AG04450 (cell line): ENCODE measurements around the gene LAG3. TPM values are rescaled to one million over a fixed set of nuclear protein-coding genes. Genes with fewer than 3 reads are reported as not detected.

Experiments
- CTCF ChIA-PET: fragments of 300-600, 350-600 bp; formaldehyde crosslinking; extraction: SDS; loops from one replicate; lab custom pipeline; 2022; ENCODE audit warnings: antibody characterized with exemption, inconsistent platforms; lab: Charles Lee
- POLR2A ChIA-PET: fragments of 350-600 bp; formaldehyde crosslinking; extraction: SDS; loops from one replicate; lab custom pipeline; 2021; ENCODE audit warnings: antibody characterized with exemption, inconsistent platforms; lab: Yijun Ruan, JAX
- DNase-seq: peaks from one replicate; pipeline ENCODE4 v3.0.0-alpha.2; 2011; ENCODE audit warnings: low read depth, low spot score
- H3K27ac ChIP-seq: one replicate; pipeline ENCODE4 v1.5.1; 2012; ENCODE audit warnings: low read depth, low read length, control low read depth
- H3K27me3 ChIP-seq: one replicate; pipeline ENCODE4 v1.6.0; 2012; ENCODE audit warnings: low read length; ENCODE audit not compliant: control insufficient read depth, insufficient read depth
- H3K4me3 ChIP-seq: 2 replicates; pipeline ENCODE4 v1.5.1; 2011; ENCODE audit warnings: mild to moderate bottlenecking, low read depth, low read length, control low read depth
- H3K9me3 ChIP-seq: 2 replicates; pipeline ENCODE4 v1.5.1; 2012; ENCODE audit warnings: low read length; ENCODE audit not compliant: control insufficient read depth, insufficient read depth
- CTCF ChIP-seq: IDR thresholded peaks from 2 replicates; pipeline ENCODE4 v1.5.1; 2011; ENCODE audit warnings: low read depth, low read length, control low read depth, inconsistent platforms
- polyA minus RNA-seq: library from RNA; depleted of rRNA, polyadenylated mRNA; stranded (reverse); fragments of >200 nt; gene quantifications from 2 replicates; pipeline ENCODE4 v1.2.3, GENCODE V29; 2011; rRNA and poly(A)+ RNA removed
- polyA plus RNA-seq: library from polyadenylated mRNA; depleted of rRNA; stranded (reverse); fragments of >200 nt; gene quantifications from 2 replicates; pipeline ENCODE4 v1.2.3, GENCODE V29; 2011; rRNA removed

Gene LAG3
- 0.11 and 0.33 TPM in 2 replicates for polyA plus RNA-seq
- polyA minus RNA-seq, result 0.09 and 0.22 TPM in 2 replicates

GRCh38 chr12:6772331-6772695, at the start of gene LAG3:
Gene LAG3, plus strand, starts transcription at chr12:6772520. Its CDS starts 333 bp downstream, at chr12:6772853.
- CTCF ChIA-PET, result interaction anchor here (7.9 kb wide), 1 partner anchor 19 kb away, joined by 136 read pairs; the partner anchor contains the start of gene MLF2
- DNase-seq, result no peak
- H3K4me3 ChIP-seq, result no peak within 1 kb of the TSS
- H3K9me3 ChIP-seq, result no peaks in the 10 kb centered on the region
- no peaks in the 10 kb centered on the region for H3K27me3 ChIP-seq
- POLR2A ChIA-PET, result interaction anchor here (0.9 to 1.0 kb wide), 2 partner anchors 20 to 80 kb away, joined by 3 read pairs; partner anchors contain the start of gene MLF2
- no peak for TF ChIP-seq CTCF
- H3K27ac ChIP-seq, result no peak within 1 kb of the TSS

- no peak for TF ChIP-seq CTCF
- H3K27me3 ChIP-seq, result no peaks in the 10 kb centered on the region
- DNase-seq, result no peak
- CTCF ChIA-PET, result interaction anchor here (1.3 to 3.2 kb wide), 5 partner anchors 30 to 168 kb away, joined by 6 to 12 read pairs (median 9); partner anchors contain the start of gene MLF2
- POLR2A ChIA-PET, result no interaction called here
- no peaks in the 10 kb centered on the region for H3K9me3 ChIP-seq
- H3K4me3 ChIP-seq, result no peak overlapping the region
- H3K27ac ChIP-seq, result no peak overlapping the region
Observed at GRCh38 chr12:6722863-6723262, 49.5 kb upstream of the LAG3 start.

GRCh38 chr12:6723607-6724408, 48.5 kb upstream of the LAG3 start, which contains the start of gene COPS7A:
Gene COPS7A, plus strand, starts transcription at chr12:6724046. Its CDS starts 611 bp downstream, at chr12:6724657.
- Histone ChIP-seq H3K4me3 (peak within 1 kb of the TSS; percentile 62), H3K9me3 (no peaks in the 10 kb centered on the region), H3K27me3 (no peaks in the 10 kb centered on the region), H3K27ac (peak within 1 kb of the TSS; percentile 92)
- CTCF ChIA-PET, result interaction anchor here (0.8 to 3.2 kb wide), 8 partner anchors 12 to 149 kb away, joined by 3 to 12 read pairs (median 6); partner anchors contain the start of genes MLF2 and SPSB2
- TF ChIP-seq CTCF, result no peak
- DNase-seq, result peak; percentile 91
- POLR2A ChIA-PET, result interaction anchor here (0.6 to 1.8 kb wide), 22 partner anchors 11 to 190 kb away, joined by 3 to 39 read pairs (median 4); partner anchors contain the start of genes GAPDH, MLF2, PTMS and TPI1

- peak overlapping the region; percentile 62 for H3K4me3 ChIP-seq
- no peak for DNase-seq
- ChIA-PET POLR2A (interaction anchor here (0.6 to 1.8 kb wide), 18 partner anchors 10 to 190 kb away, joined by 3 to 39 read pairs (median 4); partner anchors contain the start of genes GAPDH, MLF2, PTMS and USP5), CTCF (interaction anchor here (1.0 to 3.2 kb wide), 7 partner anchors 11 to 148 kb away, joined by 4 to 12 read pairs (median 6); partner anchors contain the start of genes MLF2 and SPSB2)
- H3K27me3 ChIP-seq, result no peaks in the 10 kb centered on the region
- H3K9me3 ChIP-seq, result no peaks in the 10 kb centered on the region
- TF ChIP-seq CTCF, result no peak
- peak overlapping the region; percentile 92 for H3K27ac ChIP-seq
Observed at GRCh38 chr12:6724409-6724797, 47.9 kb upstream of the LAG3 start.
